ELR (cell line): Measurements from ENCODE around the gene NUDT17.

Source experiments
- DNase-seq: peaks from one replicate; pipeline ENCODE4 v3.0.0-alpha.2; 2015; ENCODE audit warnings: low read depth

Gene NUDT17

GRCh38 chr1:145891143-145891542 lies 45.7 kb downstream of the NUDT17 start:
- no peak for DNase-seq

- peak; percentile 100 for DNase-seq
These were observed 46.4 kb downstream of the NUDT17 start for GRCh38 chr1:145891587-145892485.

- DNase-seq = peak; percentile 40
These were observed 47.2 kb downstream of the NUDT17 start for GRCh38 chr1:145892486-145893087.

GRCh38 chr1:145893306-145894055 lies 48.1 kb downstream of the NUDT17 start:
- no peak for DNase-seq

GRCh38 chr1:145895471-145895870 lies 50.0 kb downstream of the NUDT17 start:
- DNase-seq = no peak

GRCh38 chr1:145897969-145898368 lies 52.5 kb downstream of the NUDT17 start:
- no peak for DNase-seq
